NCI-H1092 (cell line): ENCODE measurements around the gene NALCN.

ENCODE experiments used
- DNase-seq: peaks from one replicate; lab custom pipeline; 2025; lab: John Stamatoyannopoulos, UW

The NALCN gene

DNA sequence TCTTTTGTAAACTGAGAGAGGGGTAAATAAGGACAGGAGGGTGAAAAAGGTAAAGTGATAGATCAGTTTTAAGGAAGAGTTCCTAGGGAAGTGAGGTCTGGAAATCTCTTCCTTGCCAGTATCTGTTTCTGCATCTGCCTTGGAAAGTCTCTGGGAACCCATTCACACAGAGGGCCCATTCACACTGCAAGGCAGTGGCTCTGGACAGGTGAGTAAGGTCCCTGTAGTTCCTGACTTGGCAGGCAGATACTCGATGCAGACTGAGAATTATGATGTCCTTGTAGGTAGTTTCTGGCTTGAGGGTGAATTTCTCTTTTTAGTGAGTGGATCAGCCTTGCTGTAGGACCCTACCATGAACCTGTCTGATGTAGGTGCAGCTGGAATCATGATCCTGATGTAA lies 293.3 kb downstream of the NALCN start:
- no peak for DNase-seq

DNA sequence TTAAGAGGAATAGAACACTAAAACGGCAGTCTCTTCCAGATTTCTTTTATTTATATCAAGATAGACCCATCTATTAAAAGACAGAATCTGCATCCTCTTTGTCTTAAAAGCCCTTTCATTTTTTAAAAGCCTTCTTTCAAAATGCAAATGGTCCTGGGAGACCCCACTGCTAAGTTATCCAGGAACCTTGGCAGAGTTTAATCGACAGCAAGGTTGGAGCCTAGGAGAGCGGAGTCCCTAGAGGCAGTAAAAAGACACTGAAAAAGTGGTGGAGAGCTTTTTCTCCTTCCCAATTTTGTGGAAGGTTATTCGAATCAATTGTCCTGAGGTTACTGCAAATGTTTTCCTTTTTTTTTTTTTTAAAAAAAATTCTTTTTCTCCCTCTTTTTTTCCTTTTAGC lies 294.7 kb downstream of the NALCN start:
- no peak for DNase-seq

DNA sequence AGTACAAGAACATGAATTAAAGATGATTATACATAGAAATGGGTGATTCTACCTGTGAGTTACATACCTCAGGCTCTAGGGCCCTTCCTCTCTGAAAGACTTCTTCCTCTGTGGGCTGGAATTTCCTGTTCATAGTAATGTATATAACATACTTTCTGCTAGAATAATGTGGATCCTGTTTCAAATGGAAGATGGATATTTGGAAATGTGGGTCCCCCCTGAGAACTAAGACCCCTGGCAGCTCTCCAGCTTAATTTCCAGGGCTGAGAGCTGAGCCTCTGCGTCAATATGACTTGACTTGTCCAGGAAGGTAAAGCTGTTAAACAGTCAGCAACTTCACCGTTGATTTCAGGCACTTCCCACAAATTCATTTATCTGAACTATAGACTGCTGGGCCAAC lies 296.3 kb downstream of the NALCN start:
- DNase-seq = no peak

DNA sequence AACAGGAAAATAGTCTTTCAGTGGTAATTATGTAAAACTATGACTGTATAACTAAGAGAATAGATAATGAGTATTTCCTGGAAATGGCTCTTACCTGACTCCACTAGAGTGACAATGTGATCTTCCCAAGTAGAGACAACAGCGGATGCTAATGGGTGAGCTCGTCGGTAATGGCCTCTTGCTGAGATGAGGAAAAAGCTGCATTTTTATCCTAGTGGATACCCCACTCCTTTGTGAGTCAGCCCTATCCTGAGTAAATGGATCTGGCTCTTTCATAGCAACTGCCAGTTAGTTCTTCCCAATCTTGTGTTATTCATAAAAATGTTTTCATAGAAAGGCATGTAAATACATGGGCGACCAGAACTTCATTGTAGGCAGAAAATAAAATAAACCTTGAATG lies 299.5 kb downstream of the NALCN start:
- no peak for DNase-seq

DNA sequence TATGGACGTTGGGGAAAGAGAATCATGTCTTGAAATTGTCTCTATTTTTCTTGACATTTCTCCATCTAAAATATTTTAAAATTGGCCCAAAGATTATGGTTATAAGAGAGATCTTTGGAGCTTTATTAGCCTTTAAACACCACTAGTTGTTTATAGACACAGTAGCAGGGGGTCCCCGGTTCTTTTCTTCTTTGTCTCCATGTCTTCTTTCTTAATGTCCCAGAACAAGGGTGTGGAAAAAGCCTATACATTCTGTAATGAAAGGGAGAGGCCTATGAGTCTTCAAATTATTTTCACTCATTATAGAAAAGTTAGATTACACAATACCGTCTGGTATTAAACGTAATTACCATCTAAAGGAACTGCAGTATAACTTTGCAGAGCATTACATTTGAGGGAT lies 300.0 kb downstream of the NALCN start:
- no peak for DNase-seq

DNA sequence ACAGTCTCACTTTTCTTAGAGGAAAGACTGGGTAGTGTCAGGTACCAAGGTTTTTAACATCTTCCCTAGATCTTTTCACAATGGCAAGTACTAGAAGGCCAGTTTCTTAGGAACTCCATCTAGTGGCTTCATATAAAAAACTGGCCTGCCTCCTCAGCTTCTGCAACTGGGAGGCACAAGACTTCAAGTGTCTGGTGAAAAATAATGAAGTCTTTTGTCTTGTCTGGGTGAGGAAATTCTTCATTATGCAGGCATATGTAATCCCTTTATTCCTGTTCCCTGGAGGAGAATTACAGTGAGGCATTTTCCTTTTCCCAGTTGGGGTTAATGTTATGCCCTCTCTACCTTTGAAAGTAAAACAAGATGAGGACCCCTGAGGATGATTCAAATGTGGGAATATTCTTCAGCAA lies 300.5 kb downstream of the NALCN start:
- no peak for DNase-seq

DNA sequence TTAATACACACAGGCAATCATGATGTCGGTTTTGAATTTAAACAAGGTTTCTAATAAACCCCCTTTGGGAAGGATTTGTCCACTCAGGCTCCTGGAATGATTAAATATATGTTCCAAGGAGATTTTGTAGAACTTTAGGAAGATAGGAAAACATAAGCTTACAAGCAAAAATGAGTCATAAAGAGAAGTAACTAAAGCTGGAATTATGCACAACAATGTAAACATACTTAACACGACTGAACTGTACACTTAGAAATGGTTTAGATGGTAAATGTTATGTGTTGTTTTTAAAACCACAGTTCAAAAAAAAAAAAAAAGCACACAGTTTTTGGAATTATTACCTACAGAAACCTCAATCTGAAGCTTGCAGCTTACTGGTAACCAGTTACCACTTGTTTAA lies 304.4 kb downstream of the NALCN start:
- DNase-seq = no peak

DNA sequence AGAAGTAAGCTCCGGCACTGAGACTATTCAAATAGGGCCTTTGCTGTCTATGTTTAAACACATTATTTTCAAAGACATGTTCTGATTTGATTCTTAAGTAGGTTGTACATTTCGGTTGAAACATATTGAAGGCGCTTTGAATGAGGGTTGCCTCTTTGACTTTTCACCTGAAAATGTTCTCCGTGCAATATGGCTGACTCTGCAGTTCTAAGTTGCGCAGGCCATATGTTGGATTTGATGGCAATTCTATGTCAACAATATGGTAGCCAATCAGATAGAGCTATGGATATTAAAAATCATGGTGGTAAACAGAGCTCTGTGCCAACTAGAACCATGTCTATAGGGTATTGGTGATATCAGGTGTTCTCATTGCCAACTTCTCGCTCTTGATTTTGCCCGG lies 307.3 kb downstream of the NALCN start:
- no peak for DNase-seq

DNA sequence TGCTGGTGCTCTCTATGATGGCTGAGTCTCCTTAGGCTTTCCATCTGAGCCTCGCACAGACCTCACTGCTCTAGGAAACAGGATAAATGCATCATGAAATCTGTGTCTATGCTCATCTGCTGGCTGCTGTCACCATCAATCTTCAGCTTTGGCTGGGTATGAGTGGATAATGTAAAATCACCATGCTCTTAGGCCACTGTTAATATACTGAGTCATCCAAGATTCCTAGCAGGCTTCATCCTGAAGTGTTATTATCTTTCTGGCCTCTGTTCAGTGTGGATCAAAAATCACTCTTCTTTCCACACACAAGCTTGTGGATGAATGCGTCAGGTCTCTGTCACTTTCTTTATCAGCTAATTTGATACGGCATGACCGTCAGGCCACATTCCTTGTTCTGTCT lies 317.4 kb downstream of the NALCN start:
- DNase-seq = no peak

DNA sequence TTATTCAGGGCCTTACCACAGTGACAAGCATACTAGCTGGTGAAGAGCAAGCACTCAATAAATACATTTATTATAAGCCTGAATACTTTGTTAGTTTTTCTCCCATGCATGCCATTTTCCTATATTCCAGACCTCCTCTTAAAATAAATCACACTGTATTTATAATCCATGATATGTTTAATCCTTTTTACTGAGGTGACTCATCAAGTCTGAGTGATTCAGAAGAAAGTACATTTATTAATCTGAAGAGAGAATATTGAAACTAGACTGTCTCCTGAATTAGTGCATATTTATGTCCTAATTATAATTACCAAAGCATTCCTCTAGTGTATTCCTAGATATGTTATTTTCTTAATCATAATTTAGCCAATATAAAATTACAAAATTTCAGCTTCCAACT lies 323.3 kb downstream of the NALCN start:
- DNase-seq = no peak

DNA sequence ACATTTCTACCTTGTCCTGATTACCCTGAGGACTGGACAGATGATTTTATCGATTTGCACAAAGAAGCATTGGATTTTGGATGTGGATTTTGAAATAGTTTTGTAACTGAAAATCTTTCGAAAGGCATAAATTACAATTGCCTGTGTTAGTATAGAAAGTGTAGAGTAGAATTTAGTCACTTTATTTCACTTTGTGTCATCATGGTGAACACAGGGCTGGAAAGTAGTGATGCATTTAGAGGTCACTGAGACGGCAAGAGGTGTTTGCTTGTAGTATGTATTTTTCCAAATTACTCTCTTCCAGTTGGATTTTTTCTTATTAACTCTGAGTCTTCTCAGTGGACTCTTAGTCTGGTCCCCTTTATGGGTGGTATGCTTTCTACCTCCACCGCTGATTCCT lies 326.0 kb downstream of the NALCN start:
- DNase-seq = no peak

DNA sequence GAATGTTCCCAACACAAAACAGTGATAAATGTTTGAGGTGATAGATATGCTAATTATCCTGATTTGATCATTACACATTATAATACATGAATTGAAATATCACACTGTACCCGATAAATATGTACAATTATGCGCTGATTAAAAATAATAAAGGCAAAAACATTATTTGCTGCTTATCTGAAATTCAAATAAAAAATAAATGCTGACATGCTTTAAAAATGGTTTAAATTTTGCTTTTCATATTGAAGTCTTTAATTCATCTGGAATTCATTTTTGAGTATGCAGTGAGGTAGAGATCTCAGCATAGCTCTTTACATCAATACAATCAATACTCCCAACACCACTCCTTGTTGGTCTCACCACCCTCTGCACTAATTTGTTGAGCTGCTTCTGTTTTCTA lies 330.8 kb downstream of the NALCN start:
- no peak for DNase-seq

DNA sequence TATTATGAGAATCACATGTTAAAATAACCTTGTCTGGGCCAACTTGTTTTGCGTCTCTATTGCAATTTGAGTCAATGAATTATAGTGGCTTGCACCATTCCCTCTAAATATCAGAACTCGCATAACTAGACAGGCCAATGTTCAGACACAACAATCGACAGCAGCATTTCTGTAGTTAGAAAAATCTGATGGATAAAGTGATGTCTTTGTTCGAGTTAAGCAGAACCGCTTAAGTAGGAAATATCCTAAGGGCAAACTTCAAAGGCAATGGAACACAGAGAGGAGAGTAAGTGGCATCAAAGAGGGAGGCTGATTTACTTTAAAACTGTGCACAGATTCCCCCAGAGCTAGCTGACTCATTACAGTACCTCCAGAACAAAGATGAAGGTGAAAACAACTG lies 333.9 kb downstream of the NALCN start:
- no peak for DNase-seq

DNA sequence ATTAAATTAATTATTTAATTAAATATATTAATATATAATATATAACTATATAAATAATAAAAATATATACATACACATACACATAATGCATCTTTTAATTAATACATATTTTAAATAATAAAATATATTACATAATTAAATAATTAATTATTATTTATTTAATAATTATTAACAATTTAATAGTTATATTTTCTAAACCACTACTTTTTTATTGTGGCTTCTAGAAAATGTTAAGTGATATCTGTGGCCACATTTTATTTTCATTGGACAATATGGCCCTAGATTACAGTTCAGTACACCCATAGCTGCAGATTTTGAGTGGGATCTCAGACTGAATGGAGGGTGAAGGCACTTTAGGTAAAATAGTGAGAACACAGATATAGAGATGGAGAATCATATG lies 335.7 kb downstream of the NALCN start:
- no peak for DNase-seq

DNA sequence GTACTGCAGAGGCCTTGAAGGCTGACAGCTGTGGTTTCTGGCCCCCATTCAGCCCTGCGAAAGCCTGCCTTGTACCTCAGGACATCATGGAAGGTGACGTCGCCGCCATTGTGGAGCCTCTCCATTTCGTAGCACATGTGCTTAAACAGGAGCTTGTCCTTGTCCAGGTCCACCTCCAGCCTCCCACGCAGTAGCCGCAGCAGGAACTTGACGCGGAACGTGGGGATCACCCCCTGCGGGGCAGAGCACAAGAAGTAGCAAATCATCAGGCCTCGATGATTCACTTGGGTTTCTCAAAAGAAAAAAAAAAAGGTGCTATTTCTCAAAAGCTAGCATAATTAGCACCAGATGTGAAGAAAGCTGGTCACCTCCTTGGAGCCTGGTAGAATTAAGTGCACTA lies 351.0 kb downstream of the NALCN start:
- no peak for DNase-seq

DNA sequence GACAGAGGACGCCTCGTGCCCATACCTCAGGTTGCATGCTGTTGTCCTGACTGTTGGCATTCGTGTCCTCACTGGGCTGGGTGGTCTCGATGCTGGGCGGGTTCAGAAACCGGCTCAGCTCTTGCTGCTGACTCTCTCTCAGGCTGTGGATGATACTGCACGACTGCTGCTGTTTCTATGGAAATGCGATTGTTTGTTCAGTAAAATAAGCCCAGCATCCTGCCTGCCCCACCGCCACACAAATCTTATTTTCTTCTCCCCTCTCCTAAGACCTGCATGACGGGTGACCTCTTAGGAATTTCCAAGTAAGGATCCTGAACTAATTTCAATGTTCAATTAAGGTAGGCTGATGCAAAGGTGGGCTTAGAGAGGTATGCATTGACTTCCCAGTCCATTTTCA lies 356.5 kb downstream of the NALCN start:
- DNase-seq = no peak

DNA sequence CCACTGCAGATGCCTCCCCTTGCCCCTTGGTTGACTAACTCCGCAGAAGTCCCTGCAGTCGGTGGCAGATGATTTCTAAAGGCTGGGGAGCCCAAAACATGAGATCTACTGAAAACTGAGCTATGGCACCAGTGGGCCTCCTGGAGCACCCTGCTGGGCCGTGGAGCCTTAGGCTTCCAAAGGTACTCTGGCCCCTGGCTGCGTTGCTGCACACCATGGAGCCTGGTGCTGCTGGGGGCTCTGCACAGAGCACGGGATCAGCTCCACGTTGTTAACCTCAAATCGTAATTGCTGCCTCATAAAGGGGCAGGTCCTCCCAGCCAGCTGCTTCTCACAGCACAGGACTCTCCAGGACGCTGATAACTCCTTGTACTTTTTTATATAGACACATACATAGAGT lies 357.5 kb downstream of the NALCN start:
- DNase-seq = no peak

DNA sequence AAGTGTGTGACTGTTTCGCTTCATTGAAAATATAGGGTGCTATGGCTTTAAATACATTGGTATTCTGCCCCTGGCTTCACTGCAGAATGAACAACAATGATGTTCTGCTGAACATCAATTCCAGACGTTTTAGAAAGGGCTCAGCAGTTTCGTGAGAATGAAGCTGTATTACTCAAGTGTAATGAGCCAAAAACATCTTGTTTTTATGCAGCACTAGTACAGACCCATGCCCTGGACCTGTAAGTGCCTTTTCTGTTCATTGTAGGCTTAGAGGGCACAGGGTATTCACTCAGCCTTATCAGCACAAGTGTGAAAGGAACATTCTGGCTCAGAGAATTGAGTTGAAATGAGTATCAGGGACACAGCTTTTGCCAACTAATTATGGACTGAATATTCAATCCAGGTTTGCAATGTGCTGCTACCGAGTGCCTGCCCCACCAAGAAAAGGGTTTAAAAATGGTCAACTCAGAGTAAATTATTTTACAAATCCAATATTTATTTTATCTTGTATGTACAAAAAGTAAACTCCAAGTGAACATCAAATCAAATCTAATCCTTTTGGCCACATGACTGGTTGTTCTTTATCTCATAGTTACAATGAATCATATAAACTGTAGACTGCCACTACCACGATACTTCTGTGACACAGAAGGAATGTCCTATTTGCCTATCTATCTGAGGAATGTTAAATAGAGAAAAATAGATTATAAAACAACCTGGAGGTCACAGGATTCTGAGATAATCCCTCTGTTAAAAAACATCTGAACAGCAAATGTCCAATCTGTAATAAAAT lies 362.8 kb downstream of the NALCN start:
- DNase-seq = no peak

DNA sequence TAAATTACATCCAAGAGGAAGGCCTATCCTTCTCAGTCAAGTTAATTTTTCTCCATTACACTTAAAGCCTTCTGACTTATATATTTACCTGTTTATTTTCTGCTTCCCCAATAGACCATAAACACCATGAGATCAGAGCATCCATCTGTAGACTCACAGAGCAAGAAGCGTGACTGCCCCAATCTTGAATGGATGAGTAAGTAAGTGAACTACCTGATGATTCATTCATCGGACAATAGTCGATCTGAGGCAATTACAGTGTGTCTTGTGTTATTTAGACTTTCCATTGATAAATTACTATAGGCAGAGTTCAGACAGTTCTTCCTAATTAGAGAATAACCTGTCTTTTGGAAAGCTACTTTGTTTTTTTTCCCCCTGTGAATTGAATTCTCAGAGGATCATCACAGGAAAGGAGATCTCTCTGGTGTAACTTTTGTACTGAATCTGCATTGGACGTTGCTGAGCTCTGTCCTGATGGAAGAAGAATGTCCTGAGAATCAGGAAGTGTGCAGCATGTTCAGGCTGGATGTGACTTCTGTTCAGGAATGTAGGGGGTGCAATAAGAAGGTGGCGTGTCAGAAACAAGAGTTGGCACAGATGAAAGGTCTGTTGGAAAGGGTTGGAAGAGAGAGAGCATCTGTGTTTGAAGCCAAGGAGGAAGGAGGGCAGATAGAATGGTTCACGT lies 367.0 kb downstream of the NALCN start:
- no peak for DNase-seq

DNA sequence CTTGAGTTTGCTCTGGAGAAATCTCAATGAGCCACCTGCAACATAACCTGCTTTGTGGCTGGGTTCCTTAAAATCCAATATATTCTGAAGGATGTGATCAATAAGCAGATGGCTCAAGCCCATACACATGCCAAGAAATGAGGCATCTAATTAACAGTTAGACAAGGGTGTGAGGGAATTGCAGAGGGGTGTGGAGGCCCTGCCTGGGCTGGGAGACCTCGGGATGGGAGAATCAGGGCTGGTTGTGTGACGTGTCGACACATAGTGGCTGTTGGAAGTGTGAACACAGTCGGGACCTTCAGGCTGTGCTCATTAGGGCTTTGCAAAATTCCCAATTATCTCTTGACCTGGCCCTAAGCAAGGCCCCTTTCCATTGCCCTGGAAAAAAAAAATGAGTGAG lies 379.8 kb downstream of the NALCN start:
- no peak for DNase-seq

DNA sequence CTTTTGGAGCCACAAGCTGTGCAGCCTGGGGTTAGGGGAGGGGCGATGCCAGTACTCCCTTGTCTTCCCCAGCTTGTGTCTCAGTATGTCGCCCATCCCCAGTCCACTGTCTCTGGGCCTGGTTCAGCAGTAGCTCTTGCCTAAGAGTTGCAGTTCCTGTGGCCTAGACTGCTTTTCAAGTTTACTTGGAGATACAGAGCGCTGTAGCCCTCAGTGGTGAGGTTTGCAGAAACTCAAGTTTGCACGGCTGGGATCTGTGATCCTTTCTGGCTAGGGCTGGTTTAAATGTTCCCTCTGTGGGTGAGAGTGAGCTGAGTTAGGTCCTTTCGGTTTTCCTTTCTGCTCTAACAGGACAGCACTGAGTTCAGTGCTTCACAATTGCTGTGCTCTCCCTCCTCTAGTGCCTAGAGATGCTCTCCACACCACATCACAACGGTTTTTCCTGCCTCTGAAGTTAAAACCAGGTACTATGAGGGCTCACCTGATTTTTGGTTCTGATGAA lies 381.1 kb downstream of the NALCN start:
- no peak for DNase-seq

DNA sequence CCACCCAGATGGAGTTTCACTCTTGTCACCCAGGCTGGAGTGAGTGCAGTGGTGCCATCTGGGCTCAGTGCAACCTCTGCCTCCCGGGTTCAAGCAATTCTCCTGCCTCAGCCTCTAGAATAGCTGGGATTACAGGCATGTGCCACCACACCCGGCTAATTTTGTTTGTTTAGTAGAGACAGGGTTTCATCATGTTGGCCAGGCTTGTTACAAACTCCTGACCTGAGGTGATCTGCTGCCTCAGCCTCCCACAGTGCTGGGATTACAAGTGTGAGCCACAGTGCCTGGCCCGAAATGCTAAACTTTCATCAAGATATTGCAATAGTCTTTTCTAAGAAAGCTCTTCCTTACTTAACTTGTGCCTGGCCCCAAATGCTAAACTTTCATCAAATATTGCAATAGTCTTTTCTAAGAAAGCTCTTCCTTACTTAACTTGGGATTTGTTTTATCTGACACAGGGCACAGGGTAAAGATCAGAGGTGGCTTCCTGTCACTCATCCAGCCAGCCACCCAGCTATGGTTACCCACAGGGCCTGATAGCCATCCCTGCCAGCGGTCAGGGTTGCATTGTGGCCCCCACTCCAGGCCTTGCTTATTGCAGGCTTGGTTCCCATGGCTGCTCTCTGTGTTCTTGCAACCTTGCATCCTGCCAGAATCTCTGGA lies 389.4 kb downstream of the NALCN start:
- DNase-seq = no peak

DNA sequence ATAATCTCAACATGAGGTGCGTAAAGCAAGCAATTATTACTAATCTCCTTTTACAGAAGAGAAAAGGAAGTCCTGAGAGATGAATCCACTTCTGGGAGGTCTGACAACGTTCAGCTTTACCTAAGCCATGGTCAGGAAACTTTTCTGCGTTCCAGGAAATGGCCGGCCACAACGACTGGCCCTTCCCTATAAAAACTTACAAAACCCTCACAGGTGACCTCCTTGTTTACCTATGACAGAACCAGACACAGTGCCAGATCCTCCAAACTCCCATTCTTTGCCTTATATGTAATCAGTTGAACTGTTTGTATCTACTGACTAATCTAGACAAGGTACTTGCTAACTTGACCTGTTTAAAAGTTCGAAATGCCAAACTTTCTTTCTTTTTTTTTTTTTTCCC lies 390.0 kb downstream of the NALCN start:
- DNase-seq = no peak
